Keratinocyte (primary cell): Measurements from ENCODE around the gene FA2H. TPM values are rescaled to one million over a fixed set of nuclear protein-coding genes. Genes with fewer than 3 reads are reported as not detected.

Experiments
- DNase-seq: peaks from one replicate; pipeline ENCODE4 v3.0.0-alpha.2; 2011; ENCODE audit warnings: low read depth, missing footprints, low spot score
- FAIRE-seq: peaks from 2 replicates; lab custom pipeline; 2011; peaks lifted over from hg19 to GRCh38; lab: Jason Lieb, UNC
- H2AFZ ChIP-seq: 2 replicates; pipeline ENCODE4 v1.6.0; 2012; ENCODE audit warnings: low read length, control low read depth, inconsistent platforms; ENCODE audit not compliant: control insufficient read depth
- H3K27ac ChIP-seq: 2 replicates; pipeline ENCODE4 v1.5.1; 2011; ENCODE audit warnings: low read length; ENCODE audit not compliant: control insufficient read depth, insufficient read depth
- H3K27me3 ChIP-seq: 3 replicates; pipeline ENCODE4 v1.6.0; 2011; ENCODE audit warnings: low read length; ENCODE audit not compliant: control insufficient read depth, insufficient read depth; ENCODE audit errors: extremely low read depth
- H3K36me3 ChIP-seq, 2 experiments: 2 replicates in 1 of 2; 3 replicates in 1 of 2; pipeline ENCODE4 v1.5.1; 2011; ENCODE audit warnings: low read length in 2 of 2, mild to moderate bottlenecking in 1 of 2; ENCODE audit not compliant: control insufficient read depth in 2 of 2, insufficient read depth in 2 of 2; ENCODE audit errors: extremely low read depth in 1 of 2
- H3K4me1 ChIP-seq: 3 replicates; pipeline ENCODE4 v1.5.1; 2011; ENCODE audit warnings: low read length; ENCODE audit not compliant: control insufficient read depth, insufficient read depth; ENCODE audit errors: extremely low read depth
- H3K4me2 ChIP-seq: 3 replicates; pipeline ENCODE4 v1.6.0; 2011; ENCODE audit warnings: low read depth, low read length; ENCODE audit not compliant: control insufficient read depth, insufficient read depth; ENCODE audit errors: extremely low read depth
- H3K4me3 ChIP-seq, 3 experiments: fragments of 200-600 bp in 1 of 3; sonication (generic) in 1 of 3; 2 replicates in 2 of 3; 3 replicates in 1 of 3; pipeline ENCODE4 v1.5.1; 2011 to 2016; ENCODE audit warnings: low read length in 3 of 3, mild to moderate bottlenecking in 3 of 3, control low read depth in 2 of 3, inconsistent platforms in 1 of 3, low read depth in 1 of 3, mixed read lengths in 1 of 3, mixed run types in 1 of 3, moderate library complexity in 1 of 3; ENCODE audit not compliant: control insufficient read depth in 2 of 3, insufficient read depth in 2 of 3; ENCODE audit errors: extremely low read depth in 1 of 3
- H3K79me2 ChIP-seq: 2 replicates; pipeline ENCODE4 v1.6.0; 2012; ENCODE audit warnings: low read length; ENCODE audit not compliant: control insufficient read depth, insufficient read depth
- H3K9ac ChIP-seq: 3 replicates; pipeline ENCODE4 v1.6.0; 2011; ENCODE audit warnings: low read length; ENCODE audit not compliant: control insufficient read depth, insufficient read depth; ENCODE audit errors: extremely low read depth
- H3K9me1 ChIP-seq: 3 replicates; pipeline ENCODE4 v1.6.0; 2011; ENCODE audit warnings: low read length; ENCODE audit not compliant: control insufficient read depth, insufficient read depth; ENCODE audit errors: extremely low read depth
- H3K9me3 ChIP-seq: 2 replicates; pipeline ENCODE4 v1.5.1; 2012; ENCODE audit warnings: low read depth, low read length; ENCODE audit not compliant: control insufficient read depth
- H4K20me1 ChIP-seq: 3 replicates; pipeline ENCODE4 v1.6.0; 2011; ENCODE audit warnings: low read length; ENCODE audit not compliant: control insufficient read depth, insufficient read depth; ENCODE audit errors: extremely low read depth
- EZH2 ChIP-seq: IDR thresholded peaks from one replicate; pipeline ENCODE4 v1.6.1; 2012; ENCODE audit warnings: inconsistent platforms, mild to moderate bottlenecking, low read length, moderate library complexity
- dilution Hi-C: fragments of 300-500 bp; cut with MboI; formaldehyde crosslinking; loops from one replicate; pipeline ENCODE4 v1.7.0; 2020; ENCODE audit warnings: low sequenced_read_pairs; ENCODE audit not compliant: extremely low pct_ligation_motif_present
- polyA plus RNA-seq, 5 experiments: library from polyadenylated mRNA; depleted of rRNA in 3 of 5; stranded (reverse) in 3 of 5; stranded (forward) in 1 of 5; unstranded in 1 of 5; fragments of >200 nt; gene quantifications; 1 replicate in 1 of 5; 2 replicates in 3 of 5; 3 replicates in 1 of 5; pipeline versions ENCODE4 v1.2.1 to v1.2.3, GENCODE V29; 2011 to 2012; ENCODE audit warnings: missing spikeins in 2 of 5, low read depth in 1 of 5, low replicate concordance in 1 of 5
- TF ChIP-seq, protein P1 (sequence below), 3 experiments: IDR thresholded peaks in 1 of 3; conservative IDR thresholded peaks in 1 of 3; optimal IDR thresholded peaks in 1 of 3; 2 replicates in 2 of 3; 3 replicates in 1 of 3; pipeline versions ENCODE3 to v1.5.1; 2011; ENCODE audit warnings: low read length in 3 of 3, mild to moderate bottlenecking in 3 of 3, moderate library complexity in 2 of 3, control low read depth in 1 of 3, inconsistent platforms in 1 of 3; ENCODE audit not compliant: insufficient read depth in 2 of 3; ENCODE audit errors: extremely low read depth in 1 of 3

FA2H gene
- polyA plus RNA-seq, 1 donor (not counting 4 experiments of a cell fraction or from before 2014, with no cell fraction given): 0.16 TPM

- Histone ChIP-seq H3K9ac (no peak overlapping the region), H3K4me3 (no peak overlapping the region), H3K36me3 (no peaks in the 10 kb centered on the region), H2AFZ (no peak overlapping the region), H3K27me3 (no peaks in the 10 kb centered on the region), H3K79me2 (no peaks in the 10 kb centered on the region), H3K9me1 (no peaks in the 10 kb centered on the region), H3K9me3 (no peaks in the 10 kb centered on the region), H3K27ac (no peak overlapping the region), H3K4me2 (no peak overlapping the region), H4K20me1 (no peaks in the 10 kb centered on the region), H3K4me1 (peaks cover 31% of the 10 kb centered on the region)
- dilution Hi-C loops: no loop called here
- FAIRE-seq (no peak), DNase-seq (no peak)
- TF ChIP-seq, protein P1, sequence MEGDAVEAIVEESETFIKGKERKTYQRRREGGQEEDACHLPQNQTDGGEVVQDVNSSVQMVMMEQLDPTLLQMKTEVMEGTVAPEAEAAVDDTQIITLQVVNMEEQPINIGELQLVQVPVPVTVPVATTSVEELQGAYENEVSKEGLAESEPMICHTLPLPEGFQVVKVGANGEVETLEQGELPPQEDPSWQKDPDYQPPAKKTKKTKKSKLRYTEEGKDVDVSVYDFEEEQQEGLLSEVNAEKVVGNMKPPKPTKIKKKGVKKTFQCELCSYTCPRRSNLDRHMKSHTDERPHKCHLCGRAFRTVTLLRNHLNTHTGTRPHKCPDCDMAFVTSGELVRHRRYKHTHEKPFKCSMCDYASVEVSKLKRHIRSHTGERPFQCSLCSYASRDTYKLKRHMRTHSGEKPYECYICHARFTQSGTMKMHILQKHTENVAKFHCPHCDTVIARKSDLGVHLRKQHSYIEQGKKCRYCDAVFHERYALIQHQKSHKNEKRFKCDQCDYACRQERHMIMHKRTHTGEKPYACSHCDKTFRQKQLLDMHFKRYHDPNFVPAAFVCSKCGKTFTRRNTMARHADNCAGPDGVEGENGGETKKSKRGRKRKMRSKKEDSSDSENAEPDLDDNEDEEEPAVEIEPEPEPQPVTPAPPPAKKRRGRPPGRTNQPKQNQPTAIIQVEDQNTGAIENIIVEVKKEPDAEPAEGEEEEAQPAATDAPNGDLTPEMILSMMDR (optimal IDR thresholded peaks at IDR 0.05 in 1 of 3, IDR thresholded peaks at IDR 0.05 in 1 of 3, conservative IDR thresholded peaks at IDR 0.05 in 1 of 3; ENCODE audit: extremely low read depth in 1 of 3, insufficient read depth in 2 of 3, low read length in 3 of 3): no peak
- no peak for TF ChIP-seq EZH2
Observed at GRCh38 chr16:74745926-74746325, 28.7 kb downstream of the FA2H start.

- Histone ChIP-seq H3K27ac (no peak overlapping the region), H3K9ac (no peak overlapping the region), H3K9me1 (no peaks in the 10 kb centered on the region), H4K20me1 (no peaks in the 10 kb centered on the region), H3K27me3 (no peaks in the 10 kb centered on the region), H3K9me3 (no peaks in the 10 kb centered on the region), H3K4me3 (no peak overlapping the region), H3K79me2 (no peaks in the 10 kb centered on the region), H3K4me2 (no peak overlapping the region), H2AFZ (no peak overlapping the region), H3K4me1 (peaks cover 35% of the 10 kb centered on the region), H3K36me3 (no peaks in the 10 kb centered on the region)
- no peak for TF ChIP-seq EZH2
- TF ChIP-seq, protein P1 (optimal IDR thresholded peaks at IDR 0.05 in 1 of 3, IDR thresholded peaks at IDR 0.05 in 1 of 3, conservative IDR thresholded peaks at IDR 0.05 in 1 of 3; ENCODE audit: extremely low read depth in 1 of 3, insufficient read depth in 2 of 3, low read length in 3 of 3): no peak
- DNase-seq (no peak), FAIRE-seq (no peak)
- dilution Hi-C loops: no loop called here
Observed at GRCh38 chr16:74745109-74745615, 29.5 kb downstream of the FA2H start.
